OCI-LY1 (cell line): ENCODE measurements around the gene REPS2.
A peak's percentile ranks its signal among the peaks of the same experiment; 100 is the strongest.

Source experiments
- H2AFZ ChIP-seq: fragments of 200-600 bp; sonication (generic), shearing (Covaris generic); 2 replicates; pipeline ENCODE4 v1.6.0; 2014; ENCODE audit warnings: antibody characterized with exemption, mild to moderate bottlenecking, low read length
- H3F3A ChIP-seq: fragments of 200-600 bp; sonication (generic), shearing (Covaris generic); 2 replicates; pipeline ENCODE4 v1.6.0; 2014; ENCODE audit warnings: mild to moderate bottlenecking, antibody characterized with exemption, low read length, moderate library complexity; ENCODE audit not compliant: insufficient read depth
- H3K27ac ChIP-seq: fragments of 200-600 bp; sonication (generic); 2 replicates; pipeline ENCODE4 v1.5.1; 2014; ENCODE audit warnings: low read length, mixed run types, mild to moderate bottlenecking, low read depth; ENCODE audit not compliant: poor library complexity, severe bottlenecking
- H3K27me3 ChIP-seq: fragments of 200-600 bp; sonication (generic); 2 replicates; pipeline ENCODE4 v1.6.0; 2014; ENCODE audit warnings: antibody characterized with exemption, mild to moderate bottlenecking, low read length, moderate library complexity; ENCODE audit not compliant: insufficient read depth
- H3K36me3 ChIP-seq: fragments of 200-600 bp; sonication (generic); 2 replicates; pipeline ENCODE4 v1.6.1; 2014; ENCODE audit warnings: mild to moderate bottlenecking, antibody characterized with exemption, low read length, moderate library complexity, mixed read lengths; ENCODE audit not compliant: insufficient read depth
- H3K4me1 ChIP-seq: fragments of 200-600 bp; sonication (generic); 2 replicates; pipeline ENCODE4 v1.5.1; 2014; ENCODE audit warnings: mild to moderate bottlenecking, low read length, moderate library complexity; ENCODE audit not compliant: insufficient read depth, severe bottlenecking
- H3K4me2 ChIP-seq: fragments of 200-600 bp; sonication (generic), shearing (Covaris generic); 2 replicates; pipeline ENCODE4 v1.6.1; 2014; ENCODE audit warnings: low read length
- H3K4me3 ChIP-seq: fragments of 200-600 bp; sonication (generic); 2 replicates; pipeline ENCODE4 v1.5.1; 2014; ENCODE audit warnings: low read length, low read depth, mild to moderate bottlenecking, mixed read lengths; ENCODE audit not compliant: poor library complexity, severe bottlenecking
- H3K79me2 ChIP-seq: fragments of 200-600 bp; shearing (Covaris generic); 2 replicates; pipeline ENCODE4 v1.6.1; 2016; ENCODE audit warnings: mixed run types, low read length, mixed read lengths; ENCODE audit not compliant: insufficient read depth
- H3K9ac ChIP-seq: fragments of 200-600 bp; sonication (generic), shearing (Covaris generic); 2 replicates; pipeline ENCODE4 v1.6.1; 2014; ENCODE audit warnings: mild to moderate bottlenecking, low read length, mixed read lengths
- H3K9me2 ChIP-seq: fragments of 200-600 bp; sonication (generic), shearing (Covaris generic); 2 replicates; pipeline ENCODE4 v1.6.1; 2014; ENCODE audit warnings: low read depth, mild to moderate bottlenecking, low read length, mixed read lengths
- H3K9me3 ChIP-seq: fragments of 200-600 bp; shearing (Covaris generic); 2 replicates; pipeline ENCODE4 v1.6.1; 2014; ENCODE audit warnings: low read length, mixed read lengths
- H4K20me1 ChIP-seq: fragments of 200-600 bp; sonication (generic), shearing (Covaris generic); 2 replicates; pipeline ENCODE4 v1.6.0; 2016; ENCODE audit warnings: mild to moderate bottlenecking, low read length; ENCODE audit not compliant: insufficient read depth
- CTCF ChIP-seq: fragments of 200-600 bp; sonication (generic), shearing (Covaris generic); IDR thresholded peaks from 2 replicates; pipeline ENCODE4 v1.5.1; 2017; ENCODE audit warnings: mild to moderate bottlenecking, antibody characterized with exemption, low read length, moderate library complexity, mixed read lengths
- EZH2 ChIP-seq: fragments of 200-600 bp; sonication (generic), shearing (Covaris generic); IDR thresholded peaks from 2 replicates; pipeline ENCODE4 v1.8.0; 2017; ENCODE audit warnings: borderline replicate concordance, mixed run types, mild to moderate bottlenecking, antibody characterized with exemption, low read length, moderate library complexity, mixed read lengths

The REPS2 gene

DNA sequence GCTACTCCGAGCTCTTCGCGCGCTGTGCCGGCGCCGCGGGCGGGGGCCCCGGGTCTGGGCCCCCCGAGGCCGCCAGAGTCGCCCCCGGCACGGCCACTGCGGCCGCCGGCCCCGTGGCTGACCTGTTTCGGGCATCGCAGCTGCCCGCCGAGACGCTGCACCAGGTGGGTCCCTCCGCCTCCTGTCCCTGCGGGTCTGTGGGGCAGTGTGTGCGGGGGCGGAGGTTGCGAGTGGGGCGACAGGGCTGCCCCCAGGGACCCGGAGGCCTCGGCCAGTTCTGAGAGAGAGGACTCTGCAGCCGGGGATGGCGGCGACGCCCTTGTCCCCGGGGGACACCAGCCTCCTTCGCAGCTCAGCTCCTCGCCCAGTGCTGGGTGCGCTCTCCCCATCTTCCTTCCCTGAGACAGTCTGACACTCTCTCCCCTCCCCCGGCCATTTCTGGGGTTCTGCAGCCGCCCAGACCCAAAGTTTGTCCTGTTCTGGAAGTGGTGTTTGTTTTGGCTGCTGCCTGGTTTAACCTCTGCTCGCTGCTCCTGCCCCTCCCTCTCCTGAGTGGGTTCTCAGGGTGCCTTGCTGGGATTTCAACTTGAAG, 609 bp downstream of the REPS2 start:
- TF ChIP-seq CTCF (no peak), EZH2 (no peak)
- Histone ChIP-seq H3F3A (no peaks in the 10 kb centered on the region), H2AFZ (no peak overlapping the region), H3K9me3 (no peaks in the 10 kb centered on the region), H3K4me2 (peak overlapping the region; percentile 70), H3K9me2 (no peaks in the 10 kb centered on the region), H4K20me1 (no peaks in the 10 kb centered on the region), H3K4me1 (peaks cover 10% of the 10 kb centered on the region), H3K36me3 (no peaks in the 10 kb centered on the region), H3K79me2 (no peaks in the 10 kb centered on the region), H3K4me3 (peak overlapping the region; percentile 56), H3K27me3 (no peaks in the 10 kb centered on the region), H3K27ac (no peak overlapping the region), H3K9ac (peak overlapping the region; percentile 36; the same call in 1 of the 2 replicates)

GRCh38 chrX:16950423-16950822, 4.0 kb downstream of the REPS2 start:
- TF ChIP-seq EZH2 (no peak), CTCF (no peak)
- Histone ChIP-seq H3K79me2 (no peaks in the 10 kb centered on the region), H3K36me3 (no peaks in the 10 kb centered on the region), H2AFZ (no peak overlapping the region), H3K4me1 (peaks cover 10% of the 10 kb centered on the region), H4K20me1 (no peaks in the 10 kb centered on the region), H3K27me3 (no peaks in the 10 kb centered on the region), H3F3A (no peaks in the 10 kb centered on the region), H3K9me2 (no peaks in the 10 kb centered on the region), H3K4me3 (no peak overlapping the region), H3K9me3 (no peaks in the 10 kb centered on the region), H3K9ac (no peak overlapping the region), H3K27ac (no peak overlapping the region), H3K4me2 (no peak overlapping the region)

- Histone ChIP-seq H3K4me1 (no peaks in the 10 kb centered on the region), H3K79me2 (no peaks in the 10 kb centered on the region), H2AFZ (no peak overlapping the region), H3K4me3 (no peak overlapping the region), H3K9ac (no peak overlapping the region), H3K36me3 (no peaks in the 10 kb centered on the region), H3K9me2 (no peaks in the 10 kb centered on the region), H4K20me1 (no peaks in the 10 kb centered on the region), H3F3A (no peaks in the 10 kb centered on the region), H3K9me3 (no peaks in the 10 kb centered on the region), H3K27ac (no peak overlapping the region), H3K27me3 (no peaks in the 10 kb centered on the region), H3K4me2 (no peak overlapping the region)
- no peak for TF ChIP-seq EZH2
- TF ChIP-seq CTCF, result no peak
These were observed 7.3 kb downstream of the REPS2 start for GRCh38 chrX:16953606-16954211.
